HCT116 (cell line): ENCODE measurements around the gene CALHM2. TPM values are rescaled to one million over a fixed set of nuclear protein-coding genes. Genes with fewer than 3 reads are reported as not detected.

Source experiments
- ATAC-seq: fragments of 200-7000 bp; cut with Tn5 transposase; 2 replicates; pipeline ENCODE4 v1.9.1; 2020; ENCODE audit warnings: mild to moderate bottlenecking, moderate library complexity
- BruUV-seq: library from RNA; stranded (reverse); fragments of 400-500 nt; replicated peaks from 2 replicates; lab custom pipeline; 2021; lab: Mats Ljungman, UMichigan
- CTCF ChIA-PET: fragments of 300-600 bp; sonication (Branson Sonifier 250); formaldehyde crosslinking; loops from one replicate; lab custom pipeline; 2021; ENCODE audit warnings: antibody characterized with exemption; lab: Charles Lee
- POLR2A ChIA-PET: fragments of 300-600, 350-600 bp; sonication (Branson Sonifier 250); formaldehyde crosslinking; loops from one replicate; lab custom pipeline; 2021; ENCODE audit warnings: antibody characterized with exemption; lab: Charles Lee
- RAD21 ChIA-PET, 2 experiments: fragments of 300-600 bp; sonication (Branson Sonifier 250); formaldehyde crosslinking; loops; one replicate each; lab custom pipeline; 2023; ENCODE audit warnings: low total read pairs in 2 of 2; ENCODE audit not compliant: uncharacterized antibody in 2 of 2, unreplicated experiment in 2 of 2, low non-redundant PET in 1 of 2; lab: Charles Lee
- DNase-seq: peaks from one replicate; pipeline ENCODE4 v3.0.0-alpha.2; 2010; ENCODE audit warnings: low read depth, low spot score
- H2AFZ ChIP-seq: fragments of 200-600 bp; shearing (Covaris generic), sonication (generic); 2 replicates; pipeline ENCODE4 v1.6.1; 2017; ENCODE audit warnings: low read depth, mixed run types, mixed read lengths, antibody characterized with exemption, low read length; ENCODE audit not compliant: poor library complexity, severe bottlenecking
- H3K27ac ChIP-seq: 2 replicates; pipeline ENCODE4 v1.5.1; 2012; ENCODE audit warnings: low read depth, low read length
- H3K27me3 ChIP-seq: fragments of 200-600 bp; sonication (generic); 2 replicates; pipeline ENCODE4 v1.6.1; 2016; ENCODE audit warnings: mixed run types, low read length, mixed read lengths; ENCODE audit not compliant: insufficient read depth
- H3K36me3 ChIP-seq, 2 experiments: fragments of 200-500 bp in 1 of 2; fragments of 200-600 bp in 1 of 2; sonication (Bioruptor generic) in 1 of 2; sonication (generic) in 1 of 2; 2 replicates each; pipeline versions ENCODE4 v1.5.1 to v1.6.1; 2014 to 2016; ENCODE audit warnings: low read length in 2 of 2, inconsistent platforms in 1 of 2, mixed read lengths in 1 of 2, mixed run types in 1 of 2; ENCODE audit not compliant: insufficient read depth in 2 of 2, control insufficient read depth in 1 of 2
- H3K4me1 ChIP-seq, 2 experiments: fragments of 200-600 bp in 1 of 2; sonication (generic) in 1 of 2; 2 replicates each; pipeline versions ENCODE4 v1.5.1 to v1.6.1; 2012 to 2017; ENCODE audit warnings: low read length in 2 of 2, inconsistent platforms in 1 of 2, mild to moderate bottlenecking in 1 of 2, mixed read lengths in 1 of 2, mixed run types in 1 of 2, moderate library complexity in 1 of 2; ENCODE audit not compliant: insufficient read depth in 2 of 2, control insufficient read depth in 1 of 2
- H3K4me2 ChIP-seq: fragments of 200-600 bp; sonication (generic); 2 replicates; pipeline ENCODE4 v1.6.1; 2017; ENCODE audit warnings: mixed run types, low read length, mixed read lengths
- H3K4me3 ChIP-seq, 2 experiments: fragments of 200-600 bp in 1 of 2; sonication (generic) in 1 of 2; replicated peaks in 1 of 2; 2 replicates each; pipeline ENCODE4 v1.5.1; 2011 to 2016; ENCODE audit warnings: low read length in 2 of 2, control low read depth in 1 of 2, low read depth in 1 of 2, mild to moderate bottlenecking in 1 of 2, mixed read lengths in 1 of 2, mixed run types in 1 of 2
- H3K79me2 ChIP-seq: fragments of 200-600 bp; sonication (generic); 2 replicates; pipeline ENCODE4 v1.6.1; 2017; ENCODE audit warnings: mild to moderate bottlenecking, mixed run types, low read length, moderate library complexity, mixed read lengths; ENCODE audit not compliant: insufficient read depth
- H3K9ac ChIP-seq: fragments of 200-600 bp; sonication (generic); 2 replicates; pipeline ENCODE4 v1.6.1; 2016; ENCODE audit warnings: low read length, mixed read lengths
- H3K9me2 ChIP-seq: fragments of 200-600 bp; sonication (generic), shearing (Covaris generic); 2 replicates; pipeline ENCODE4 v1.6.1; 2017; ENCODE audit warnings: mixed run types, mild to moderate bottlenecking, moderate library complexity; ENCODE audit not compliant: insufficient read depth
- H3K9me3 ChIP-seq, 2 experiments: fragments of 200-500 bp in 1 of 2; fragments of 200-600 bp in 1 of 2; sonication (Bioruptor generic) in 1 of 2; sonication (generic) in 1 of 2; 2 replicates each; pipeline ENCODE4 v1.6.1; 2014 to 2017; ENCODE audit warnings: low read length in 2 of 2, mixed read lengths in 2 of 2, inconsistent platforms in 1 of 2, low read depth in 1 of 2, mild to moderate bottlenecking in 1 of 2, mixed run types in 1 of 2, moderate library complexity in 1 of 2; ENCODE audit not compliant: control insufficient read depth in 1 of 2, insufficient read depth in 1 of 2
- H4K20me1 ChIP-seq: fragments of 200-600 bp; sonication (generic), shearing (Covaris generic); 2 replicates; pipeline ENCODE4 v1.6.1; 2017; ENCODE audit warnings: mixed run types, mild to moderate bottlenecking, moderate library complexity; ENCODE audit not compliant: insufficient read depth
- ATF3 ChIP-seq: IDR thresholded peaks from 2 replicates; pipeline ENCODE4 v1.6.1; 2012
- CBX3 ChIP-seq: IDR thresholded peaks from 2 replicates; pipeline ENCODE4 v1.6.1; 2012; ENCODE audit warnings: low read depth
- CTCF ChIP-seq, 3 experiments: fragments of 200-600 bp in 1 of 3; sonication (generic) in 1 of 3; IDR thresholded peaks in 2 of 3; conservative IDR thresholded peaks in 1 of 3; 2 replicates each; pipeline ENCODE4 v1.5.1; 2012 to 2017; ENCODE audit warnings: low read depth in 2 of 3, low read length in 2 of 3, antibody characterized with exemption in 1 of 3, borderline replicate concordance in 1 of 3, control low read depth in 1 of 3, mild to moderate bottlenecking in 1 of 3, mixed read lengths in 1 of 3, mixed run types in 1 of 3, moderate library complexity in 1 of 3; ENCODE audit not compliant: insufficient read depth in 1 of 3
- EGR1 ChIP-seq: IDR thresholded peaks from 2 replicates; pipeline ENCODE4 v1.6.1; 2012; ENCODE audit warnings: low read depth
- ELF1 ChIP-seq: IDR thresholded peaks from 2 replicates; pipeline ENCODE4 v1.6.1; 2012; ENCODE audit warnings: low read depth, borderline replicate concordance
- EZH2phosphoT487 ChIP-seq: fragments of 200-600 bp; IDR thresholded peaks from 2 replicates; pipeline ENCODE4 v1.6.1; 2018; ENCODE audit warnings: antibody characterized with exemption, borderline replicate concordance
- FOSL1 ChIP-seq: IDR thresholded peaks from 2 replicates; pipeline ENCODE4 v1.6.1; 2012; ENCODE audit warnings: low read depth
- JUND ChIP-seq: IDR thresholded peaks from 2 replicates; pipeline ENCODE4 v1.6.1; 2012
- MAX ChIP-seq: IDR thresholded peaks from 2 replicates; pipeline ENCODE4 v1.6.1; 2012
- POLR2A ChIP-seq: IDR thresholded peaks from 2 replicates; pipeline ENCODE4 v1.7.0; 2011; ENCODE audit warnings: borderline replicate concordance; ENCODE audit not compliant: insufficient read depth, insufficient read length; ENCODE audit errors: extremely low read depth
- POLR2AphosphoS5 ChIP-seq: IDR thresholded peaks from 2 replicates; pipeline ENCODE4 v1.6.1; 2011; ENCODE audit warnings: mild to moderate bottlenecking, low read depth, low read length, moderate library complexity
- RAD21 ChIP-seq: IDR thresholded peaks from 2 replicates; pipeline ENCODE4 v1.6.1; 2012; ENCODE audit warnings: low read depth, mild to moderate bottlenecking
- SP1 ChIP-seq: IDR thresholded peaks from 2 replicates; pipeline ENCODE4 v1.6.1; 2012; ENCODE audit warnings: low read depth
- TCF7L2 ChIP-seq: IDR thresholded peaks from 2 replicates; pipeline ENCODE4 v1.7.0; 2011; ENCODE audit warnings: borderline replicate concordance, inconsistent platforms; ENCODE audit not compliant: insufficient read depth, insufficient read length; ENCODE audit errors: extremely low read depth
- ZBTB33 ChIP-seq: IDR thresholded peaks from 2 replicates; pipeline ENCODE4 v1.6.1; 2011; ENCODE audit warnings: mild to moderate bottlenecking, low read length, moderate library complexity; ENCODE audit not compliant: insufficient replicate concordance; ENCODE audit errors: extremely low read depth
- ZFX ChIP-seq: fragments of 450-650 bp; IDR thresholded peaks from 2 replicates; pipeline ENCODE4 v1.6.1; 2017
- intact Hi-C: fragments of 100-400 bp; cut with micrococcal nuclease; formaldehyde crosslinking; loops from 2 replicates; pipeline ENCODE4 v1.10.0; 2022
- total RNA-seq: library from RNA; stranded (reverse); gene quantifications from one replicate; pipeline ENCODE4 v1.2.1, GENCODE V29; 2021; ENCODE audit not compliant: unreplicated experiment

Gene CALHM2
- total RNA-seq, 1 experiment from 2014 or later, result 46.1 TPM

- H3K9me3 ChIP-seq, result no peaks in the 10 kb centered on the region
- H3K4me3 ChIP-seq, result no peak overlapping the region
- no peak overlapping the region for H3K9ac ChIP-seq
- CTCF ChIA-PET, result no interaction called here
- TF ChIP-seq JUND (no peak), POLR2AphosphoS5 (no peak), TCF7L2 (no peak), FOSL1 (no peak), MAX (no peak), ZBTB33 (no peak), POLR2A (no peak), SP1 (no peak), ELF1 (no peak), EZH2phosphoT487 (no peak), EGR1 (no peak), CBX3 (no peak), CTCF (IDR thresholded peaks at IDR 0.05 in 2 of 3, conservative IDR thresholded peaks at IDR 0.05 in 1 of 3; ENCODE audit: borderline replicate concordance in 1 of 3, insufficient read depth in 1 of 3, low read depth in 2 of 3, low read length in 2 of 3) (no peak), RAD21 (no peak), ZFX (no peak), ATF3 (no peak)
- no peak overlapping the region for H3K27ac ChIP-seq
- no peak overlapping the region for H2AFZ ChIP-seq
- H4K20me1 ChIP-seq, result no peaks in the 10 kb centered on the region
- BruUV-seq, result no TSS peak
- POLR2A ChIA-PET, result interaction anchor here (0.6 kb wide), 1 partner anchor 676 kb away, joined by 3 read pairs; no protein-coding TSS in a partner anchor
- ATAC-seq, result no peak
- no peaks in the 10 kb centered on the region for H3K9me2 ChIP-seq
- RAD21 ChIA-PET, result no interaction called here
- no peak for DNase-seq
- no peaks in the 10 kb centered on the region for H3K27me3 ChIP-seq
- H3K4me2 ChIP-seq, result no peak overlapping the region
- peaks cover 15 to 28% of the 10 kb centered on the region in 2 experiments for H3K4me1 ChIP-seq
- intact Hi-C loops, result loop anchor here (2.0 kb wide), 1 partner anchor 49 kb away; no protein-coding TSS in a partner anchor
- H3K79me2 ChIP-seq, result no peaks in the 10 kb centered on the region
- no peaks in the 10 kb centered on the region for H3K36me3 ChIP-seq
Observed at GRCh38 chr10:103493916-103494877, 42.0 kb upstream of the CALHM2 start.
